ENCODE measurements around the gene NACAD.

GRCh38 chr7:45055594-45056219, 33.1 kb downstream of the NACAD start:
- TF ChIP-seq CTCF (conservative IDR thresholded peaks at IDR 0.05) (no peak), ZFX (IDR thresholded peaks at IDR 0.05) (no peak)
